Mesendoderm (in vitro differentiated cells): ENCODE measurements around the gene TMEM98.
"Not testable (repeated sequence)": the region's sequence is repeated elsewhere in the genome, so short reads cannot be mapped to it uniquely, and the experiment has no call there.

Experiments
- DNase-seq: peaks from one replicate; pipeline ENCODE4 v3.0.0; 2013
- H2AK5ac ChIP-seq: 2 replicates; pipeline ENCODE4 v1.6.1; 2013; ENCODE audit warnings: low read length, inconsistent platforms
- H2BK120ac ChIP-seq: 2 replicates; pipeline ENCODE4 v1.6.1; 2013; ENCODE audit warnings: low read depth, mild to moderate bottlenecking, low read length, moderate library complexity, mixed read lengths
- H2BK15ac ChIP-seq: replicated peaks from 2 replicates; pipeline ENCODE4 v1.6.1; 2013; ENCODE audit warnings: low read depth, mild to moderate bottlenecking, moderate library complexity
- H2BK5ac ChIP-seq: 2 replicates; pipeline ENCODE4 v1.6.1; 2013; ENCODE audit warnings: low read length, inconsistent platforms
- H3K18ac ChIP-seq: 2 replicates; pipeline ENCODE4 v1.6.1; 2013; ENCODE audit warnings: mild to moderate bottlenecking, low read length, mixed read lengths
- H3K23ac ChIP-seq: one replicate; pipeline ENCODE4 v1.6.1; 2013; ENCODE audit warnings: low read length
- H3K27ac ChIP-seq: 2 replicates; pipeline ENCODE4 v1.5.1; 2013; ENCODE audit warnings: low read depth, mild to moderate bottlenecking, inconsistent platforms, low read length, moderate library complexity
- H3K27me3 ChIP-seq: 2 replicates; pipeline ENCODE4 v1.6.1; 2013; ENCODE audit warnings: low read length, control low read depth, mild to moderate bottlenecking, inconsistent platforms; ENCODE audit not compliant: insufficient read depth, poor library complexity
- H3K36me3 ChIP-seq: 2 replicates; pipeline ENCODE4 v1.6.1; 2013; ENCODE audit warnings: low read length, inconsistent platforms; ENCODE audit not compliant: control insufficient read depth, insufficient read depth
- H3K4ac ChIP-seq: one replicate; pipeline ENCODE4 v1.6.1; 2013; ENCODE audit warnings: low read depth, mild to moderate bottlenecking, low read length, moderate library complexity
- H3K4me1 ChIP-seq: 2 replicates; pipeline ENCODE4 v1.6.1; 2013; ENCODE audit warnings: low read depth, low read length, inconsistent platforms; ENCODE audit not compliant: control insufficient read depth
- H3K4me2 ChIP-seq: 2 replicates; pipeline ENCODE4 v1.6.1; 2013; ENCODE audit warnings: low read length
- H3K4me3 ChIP-seq: 2 replicates; pipeline ENCODE4 v1.5.1; 2013; ENCODE audit warnings: mild to moderate bottlenecking, low read length
- H3K56ac ChIP-seq: one replicate; pipeline ENCODE4 v1.6.1; 2013; ENCODE audit warnings: low read length
- H3K79me1 ChIP-seq: 2 replicates; pipeline ENCODE4 v1.6.1; 2013; ENCODE audit warnings: low read length, inconsistent platforms
- H3K79me2 ChIP-seq: 2 replicates; pipeline ENCODE4 v1.6.1; 2013; ENCODE audit warnings: mild to moderate bottlenecking, low read length; ENCODE audit not compliant: control insufficient read depth, insufficient read depth
- H3K9ac ChIP-seq: 2 replicates; pipeline ENCODE4 v1.6.1; 2013; ENCODE audit warnings: low read length, inconsistent platforms
- H4K5ac ChIP-seq: one replicate; pipeline ENCODE4 v1.6.1; 2013; ENCODE audit warnings: low read length
- H4K8ac ChIP-seq: one replicate; pipeline ENCODE4 v1.6.1; 2013; ENCODE audit warnings: low read depth, mild to moderate bottlenecking, control low read depth, low read length, moderate library complexity
- WGBS: extraction: QIAGEN DNeasy Blood & Tissue Kit; methylation state at CpG from one replicate; pipeline ENCODE4 v1.1.7; 2013; ENCODE audit warnings: low lambda C conversion rate, missing lambda C conversion rate; ENCODE audit not compliant: insufficient coverage; ENCODE audit errors: extremely low coverage; 5-methylcytosine and 5-hydroxymethylcytosine counted together

Gene TMEM98

DNA sequence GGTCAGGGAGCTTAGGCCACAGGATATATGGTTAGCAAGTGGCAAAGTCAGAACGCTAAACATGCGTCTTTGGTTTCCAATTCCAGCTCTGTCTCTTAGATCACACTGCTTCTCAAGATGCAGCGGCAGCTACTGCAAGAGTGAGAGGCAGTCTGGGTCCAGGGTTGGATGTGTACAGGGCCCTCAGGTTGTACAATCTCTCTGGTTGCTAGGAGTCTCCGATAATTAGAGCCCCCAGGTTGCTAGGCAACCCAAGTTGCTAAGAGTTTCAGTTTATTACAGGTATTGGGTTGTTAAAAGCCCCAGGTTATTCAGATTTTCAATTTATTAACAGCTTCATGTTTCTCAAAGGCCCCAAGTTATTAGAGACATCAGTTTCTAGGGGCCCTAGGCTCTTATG, 48.2 kb downstream of the TMEM98 start:
- Histone ChIP-seq H2BK120ac (no peak overlapping the region), H3K27ac (no peak overlapping the region), H2BK5ac (no peak overlapping the region), H3K23ac (no peak overlapping the region), H3K27me3 (no peaks in the 10 kb centered on the region), H3K4me3 (no peak overlapping the region), H3K9ac (no peak overlapping the region), H2BK15ac (no peak overlapping the region), H3K36me3 (no peaks in the 10 kb centered on the region), H4K5ac (no peak overlapping the region), H3K18ac (no peak overlapping the region), H4K8ac (no peak overlapping the region), H3K79me1 (no peaks in the 10 kb centered on the region), H3K4ac (no peak overlapping the region), H3K4me2 (no peak overlapping the region), H2AK5ac (no peak overlapping the region), H3K56ac (no peak overlapping the region), H3K4me1 (no peaks in the 10 kb centered on the region), H3K79me2 (no peaks in the 10 kb centered on the region)
- no CpG with 5 or more reads among the region's 4 CpGs for WGBS
- no peak for DNase-seq

DNA sequence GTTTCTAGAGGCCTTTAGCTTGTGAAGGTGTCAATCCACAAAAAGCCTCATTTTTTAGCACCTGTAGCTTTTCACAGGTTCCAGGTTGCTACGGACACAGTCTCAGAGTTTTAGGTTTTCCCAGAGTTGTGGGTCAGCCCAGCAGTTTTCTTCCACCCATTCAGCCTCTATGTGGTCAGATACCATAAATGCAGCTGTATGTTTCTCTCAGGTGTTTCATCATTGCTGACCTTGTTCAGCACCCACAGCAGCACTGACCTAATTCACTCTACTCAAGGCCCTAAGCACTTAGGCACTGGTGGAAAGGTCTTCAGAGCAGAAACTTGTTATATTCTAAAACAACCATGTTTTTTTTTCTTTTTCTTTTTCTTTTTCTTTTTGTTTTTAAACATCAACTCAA, 48.7 kb downstream of the TMEM98 start:
- Histone ChIP-seq H3K23ac (no peak overlapping the region), H3K79me2 (no peaks in the 10 kb centered on the region), H3K27me3 (no peaks in the 10 kb centered on the region), H3K4me3 (no peak overlapping the region), H4K8ac (no peak overlapping the region), H3K79me1 (no peaks in the 10 kb centered on the region), H3K27ac (no peak overlapping the region), H4K5ac (no peak overlapping the region), H2BK15ac (no peak overlapping the region), H3K36me3 (no peaks in the 10 kb centered on the region), H2BK5ac (no peak overlapping the region), H2BK120ac (no peak overlapping the region), H3K9ac (no peak overlapping the region), H2AK5ac (no peak overlapping the region), H3K18ac (no peak overlapping the region), H3K4me1 (no peaks in the 10 kb centered on the region), H3K4ac (no peak overlapping the region), H3K4me2 (no peak overlapping the region), H3K56ac (no peak overlapping the region)
- no CpG with 5 or more reads among the region's 1 CpG for WGBS
- DNase-seq: no peak

DNA sequence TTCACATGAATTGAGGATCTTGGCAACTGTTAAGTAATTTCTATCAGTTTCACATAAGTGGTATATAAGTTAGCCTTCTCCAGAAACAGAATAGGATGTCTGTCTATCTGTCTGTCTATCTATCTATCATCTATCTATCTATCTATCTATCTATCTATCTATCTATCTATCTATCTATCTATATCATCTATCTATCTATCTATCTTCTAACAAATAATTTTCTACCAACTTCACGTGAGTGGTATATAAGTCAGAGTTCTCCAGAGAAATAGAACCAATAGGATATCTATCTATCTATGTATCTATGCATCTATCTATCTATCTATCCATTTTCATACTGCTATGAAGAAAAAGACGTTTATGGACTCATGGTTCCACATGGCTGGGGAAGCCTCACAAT, 52.3 kb downstream of the TMEM98 start:
- Histone ChIP-seq H3K4me2 (no peak overlapping the region), H3K23ac (no peak overlapping the region), H3K9ac (no peak overlapping the region), H4K8ac (no peak overlapping the region), H3K27ac (no peak overlapping the region), H3K4me3 (no peak overlapping the region), H2BK15ac (no peak overlapping the region), H3K18ac (no peak overlapping the region), H3K56ac (no peak overlapping the region), H4K5ac (no peak overlapping the region), H2BK120ac (no peak overlapping the region), H3K79me1 (no peaks in the 10 kb centered on the region), H2BK5ac (no peak overlapping the region), H3K4ac (no peak overlapping the region), H3K4me1 (no peaks in the 10 kb centered on the region), H2AK5ac (no peak overlapping the region), H3K79me2 (no peaks in the 10 kb centered on the region), H3K27me3 (no peaks in the 10 kb centered on the region), H3K36me3 (no peaks in the 10 kb centered on the region)
- no CpG with 5 or more reads among the region's 2 CpGs for WGBS
- no peak for DNase-seq

DNA sequence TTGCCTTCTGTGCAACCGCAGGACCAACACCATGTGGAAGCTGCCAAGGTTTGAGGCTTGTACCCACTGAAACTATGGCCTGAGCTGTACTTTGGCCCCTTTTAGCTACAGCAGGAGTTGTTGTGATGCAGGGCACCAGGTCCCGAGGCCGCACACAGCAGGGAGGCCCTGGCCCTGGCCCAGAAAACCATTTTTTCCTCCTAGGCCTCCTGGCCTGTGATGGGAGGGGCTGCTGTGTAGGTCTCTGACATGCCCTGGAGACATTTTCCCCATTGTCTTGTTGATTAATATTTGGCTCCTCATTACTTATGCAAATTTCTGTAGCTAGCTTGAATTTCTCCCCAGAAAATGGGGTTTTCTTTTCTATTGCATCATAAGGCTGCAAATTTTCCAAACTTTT, 53.7 kb downstream of the TMEM98 start:
- not testable (repeated sequence) for H3K4ac ChIP-seq, H4K8ac ChIP-seq, H3K4me1 ChIP-seq, H3K9ac ChIP-seq, H2AK5ac ChIP-seq, H2BK120ac ChIP-seq, H3K4me2 ChIP-seq, H3K27me3 ChIP-seq, H2BK5ac ChIP-seq, H3K36me3 ChIP-seq, H2BK15ac ChIP-seq, H3K27ac ChIP-seq, H3K4me3 ChIP-seq, H3K79me1 ChIP-seq, DNase-seq, H3K79me2 ChIP-seq, H3K23ac ChIP-seq, H3K18ac ChIP-seq, H4K5ac ChIP-seq, H3K56ac ChIP-seq
- WGBS: no CpG with 5 or more reads among the region's 3 CpGs

DNA sequence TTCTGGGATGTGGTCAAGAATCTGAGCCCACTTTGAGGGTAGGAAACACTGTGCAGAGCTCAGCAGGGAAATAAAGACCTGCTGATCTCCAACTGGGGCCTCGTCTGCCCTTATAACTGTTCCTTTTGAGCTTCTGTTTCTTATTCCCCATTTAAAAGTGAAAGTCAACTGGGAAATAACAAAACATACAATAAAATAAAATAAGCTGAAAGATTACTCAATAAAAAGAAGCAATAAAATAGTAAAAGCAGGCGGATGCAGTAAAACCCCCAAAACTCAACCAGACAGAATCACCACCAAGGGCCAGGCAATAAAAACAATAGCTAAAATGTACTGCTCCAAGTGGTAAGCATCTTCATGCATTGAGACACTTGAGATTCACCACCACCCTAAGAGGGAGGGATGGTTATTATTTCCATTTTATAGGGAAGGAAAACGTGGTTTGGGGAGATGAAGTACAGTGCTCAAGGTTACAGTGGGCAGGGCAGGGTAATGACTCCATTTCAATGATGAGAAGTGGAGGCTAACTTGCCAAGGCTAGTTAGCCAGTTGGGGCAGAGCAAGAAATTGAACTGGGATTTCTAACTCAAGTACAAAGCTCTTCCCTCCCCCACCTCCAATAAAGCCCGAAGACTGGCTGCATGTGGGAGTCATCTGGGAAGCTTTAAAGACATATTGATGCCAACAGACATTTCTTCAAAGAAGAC, 57.2 kb downstream of the TMEM98 start:
- Histone ChIP-seq H3K27me3 (no peaks in the 10 kb centered on the region), H3K79me1 (no peaks in the 10 kb centered on the region), H3K79me2 (no peaks in the 10 kb centered on the region), H3K9ac (no peak overlapping the region), H3K18ac (no peak overlapping the region), H3K36me3 (no peaks in the 10 kb centered on the region), H3K27ac (no peak overlapping the region), H3K4ac (no peak overlapping the region), H4K8ac (no peak overlapping the region), H3K4me1 (no peaks in the 10 kb centered on the region), H3K56ac (no peak overlapping the region), H2BK120ac (no peak overlapping the region), H3K4me3 (no peak overlapping the region), H3K23ac (no peak overlapping the region), H2BK15ac (no peak overlapping the region), H2AK5ac (no peak overlapping the region), H3K4me2 (no peak overlapping the region), H4K5ac (no peak overlapping the region), H2BK5ac (no peak overlapping the region)
- WGBS: no CpG with 5 or more reads among the region's 4 CpGs
- DNase-seq: no peak

DNA sequence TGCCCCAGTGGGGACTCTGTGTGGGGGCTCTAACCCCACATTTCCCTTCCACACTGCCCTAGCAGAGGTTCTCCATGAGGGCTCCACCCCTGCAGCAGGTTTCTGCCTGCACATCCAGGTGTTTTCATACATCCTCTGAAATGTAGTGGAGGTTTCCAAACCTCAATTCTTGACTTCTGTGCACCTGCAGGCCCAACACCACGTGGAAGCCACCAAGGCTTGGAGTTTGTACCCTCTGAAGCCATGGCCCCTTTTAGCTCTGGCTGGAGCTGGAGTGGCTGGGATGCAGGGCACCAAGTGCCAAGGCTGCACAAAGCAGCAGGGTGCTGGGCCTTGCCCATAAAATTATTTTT, 59.5 kb downstream of the TMEM98 start:
- H2BK15ac ChIP-seq, H3K36me3 ChIP-seq, H3K4me3 ChIP-seq, H3K27me3 ChIP-seq, H4K8ac ChIP-seq, H2BK120ac ChIP-seq, H3K18ac ChIP-seq, H3K27ac ChIP-seq, H3K79me1 ChIP-seq, H2BK5ac ChIP-seq, H3K4ac ChIP-seq, H2AK5ac ChIP-seq, H3K79me2 ChIP-seq, DNase-seq, H3K56ac ChIP-seq, H3K4me2 ChIP-seq, H3K4me1 ChIP-seq, H3K23ac ChIP-seq, H3K9ac ChIP-seq, H4K5ac ChIP-seq: not testable (repeated sequence)
- no CpG with 5 or more reads among the region's 1 CpG for WGBS
